ENCODE data around the gene PRSS53. TPM values are rescaled to one million over a fixed set of nuclear protein-coding genes. Genes with fewer than 3 reads are reported as not detected.

Gene PRSS53
- total and polyA plus RNA-seq, 11 donors: 0.16 to 1.4 (median 0.50) TPM

- Histone ChIP-seq H3K27me3 (no peaks in the 10 kb centered on the region), H3K4me3 (peak overlapping the region in 2 of 12 donors; percentile 10 to 20), H3K36me3 (peaks cover 0 to 40% (median 28%) of the 10 kb centered on the region in 9 donors), H3K4me1 (peaks cover 0 to 38% (median 12%) of the 10 kb centered on the region in 12 donors), H3K27ac (peak overlapping the region in 10 of 12 donors; percentile 6 to 87 (median 77)), H3K9me3 (no peaks in the 10 kb centered on the region)
- 91 to 95% (median 92%) methylated on average over 38 to 56 of the region's 56 CpGs for WGBS, 4 donors
- TF ChIP-seq CTCF (IDR thresholded peaks at IDR 0.05): no peak
- no peak for TF ChIP-seq POLR2A (IDR thresholded peaks at IDR 0.05)
- intact Hi-C loops (cut with DNase I): loop anchor here in 1 of 10 donors (10.0 kb wide), 1 partner anchor 69 kb away; no protein-coding TSS in a partner anchor
- DNase-seq: peak in 1 of 5 donors; percentile 35
- ATAC-seq: no peak
These were observed 24.7 kb downstream of the PRSS53 start for GRCh38 chr16:31063843-31064611.

DNA sequence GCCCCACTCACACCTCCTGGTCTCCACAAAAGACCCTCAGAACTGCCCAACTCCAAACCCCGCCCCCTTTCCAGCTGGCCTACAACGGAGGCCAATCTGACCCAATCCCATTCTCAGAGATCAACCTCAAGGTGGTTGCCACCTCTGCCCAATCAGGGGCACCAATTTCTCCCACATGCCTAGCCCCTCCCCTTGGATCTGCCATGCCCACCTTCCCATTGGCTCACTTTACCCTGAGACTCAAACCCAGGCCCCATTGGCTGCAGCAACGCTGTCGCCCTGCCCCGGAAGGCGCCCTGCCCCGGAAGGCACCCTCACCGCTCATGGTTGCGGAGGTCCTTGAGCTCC is 25.3 kb downstream of the PRSS53 start:
- H3K27ac ChIP-seq: peak overlapping the region in 3 of 12 donors; percentile 17 to 86 (median 81)
- no peak for ATAC-seq

DNA sequence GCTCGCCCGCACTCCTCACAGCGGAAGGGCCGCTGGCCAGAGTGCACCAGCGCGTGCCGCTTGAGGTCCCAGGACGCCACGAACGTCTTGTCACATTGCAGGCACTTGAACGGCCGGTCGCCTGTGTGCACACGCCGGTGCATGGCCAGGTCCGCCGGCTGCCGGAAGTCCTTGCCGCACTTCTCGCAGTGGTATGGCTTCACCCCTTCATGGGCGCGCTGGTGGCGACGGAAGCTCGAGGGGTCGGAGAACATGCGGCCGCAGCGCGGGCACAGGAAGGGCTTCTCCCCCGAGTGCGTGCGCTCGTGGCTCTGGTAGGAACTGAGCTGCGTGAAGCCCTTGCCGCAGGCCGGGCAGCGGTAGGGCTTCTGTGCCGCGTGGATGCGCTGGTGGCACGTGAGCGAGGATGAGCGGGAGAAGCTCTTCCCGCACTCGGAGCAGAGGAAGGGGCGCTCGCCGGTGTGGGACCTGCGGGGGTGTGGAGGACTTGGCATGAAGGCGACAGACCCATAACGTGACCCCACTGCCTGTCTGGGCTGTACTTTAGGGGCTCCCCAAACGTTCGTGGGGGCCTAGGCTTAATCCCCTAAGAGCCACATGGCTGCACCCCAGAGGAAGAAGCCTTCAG is 26.8 kb downstream of the PRSS53 start:
- no peaks in the 10 kb centered on the region for H3K27me3 ChIP-seq
- 94 to 97% (median 96%) methylated on average over 27 to 54 of the region's 54 CpGs for WGBS, 4 donors
- no peaks in the 10 kb centered on the region for H3K9me3 ChIP-seq
- peaks cover 0 to 50% (median 34%) of the 10 kb centered on the region in 9 donors for H3K36me3 ChIP-seq
- no peak for ATAC-seq
- H3K4me3 ChIP-seq: no peak overlapping the region
- intact Hi-C loops (cut with DNase I): loop anchor here in 1 of 10 donors (10.0 kb wide), 1 partner anchor 67 kb away; no protein-coding TSS in a partner anchor
- peaks cover 0 to 38% (median 12%) of the 10 kb centered on the region in 12 donors for H3K4me1 ChIP-seq
- H3K27ac ChIP-seq: no peak overlapping the region
- no peak for DNase-seq
- TF ChIP-seq CTCF (IDR thresholded peaks at IDR 0.05) (no peak), POLR2A (IDR thresholded peaks at IDR 0.05) (no peak)

More for the DNA sequence above, 25.3 kb downstream of the PRSS53 start:
- H3K9me3 ChIP-seq: no peaks in the 10 kb centered on the region
- no peak for TF ChIP-seq POLR2A (IDR thresholded peaks at IDR 0.05)
- TF ChIP-seq CTCF (IDR thresholded peaks at IDR 0.05): no peak
- 95 to 98% (median 98%) methylated on average over 9 of the region's 9 CpGs for WGBS, 4 donors
- no peaks in the 10 kb centered on the region for H3K27me3 ChIP-seq
- peak overlapping the region in 1 of 12 donors; percentile 20 for H3K4me3 ChIP-seq
- DNase-seq: no peak
- intact Hi-C loops (cut with DNase I): loop anchor here in 1 of 10 donors (10.0 kb wide), 1 partner anchor 69 kb away; no protein-coding TSS in a partner anchor
- H3K4me1 ChIP-seq: peaks cover 0 to 38% (median 12%) of the 10 kb centered on the region in 12 donors
- H3K36me3 ChIP-seq: peaks cover 0 to 43% (median 30%) of the 10 kb centered on the region in 9 donors

All from heart left ventricle (tissue), 16 donors.